Thyroid gland (tissue), 4 donors: Measurements from ENCODE around the gene TBC1D22A. TPM values are rescaled to one million over a fixed set of nuclear protein-coding genes. Genes with fewer than 3 reads are reported as not detected.
"Not testable (repeated sequence)": the region's sequence is repeated elsewhere in the genome, so short reads cannot be mapped to it uniquely, and the experiment has no call there.

Experiments
- DNase-seq, 2 donors: peaks; one replicate each; pipeline ENCODE4 v3.0.0-alpha.2; 2019
- H3K27ac ChIP-seq, 3 donors: fragments of 200-600 bp; sonication (generic); 1 replicate in 2 of 3; 2 replicates in 1 of 3; pipeline ENCODE4 v1.5.1; 2016 to 2019; ENCODE audit warnings: mild to moderate bottlenecking in 1 of 3, moderate library complexity in 1 of 3
- H3K27me3 ChIP-seq: fragments of 200-600 bp; sonication (generic); one replicate; pipeline ENCODE4 v1.5.1; 2019
- H3K36me3 ChIP-seq, 2 donors: fragments of 200-600 bp; sonication (generic); one replicate each; pipeline ENCODE4 v1.5.1; 2016 to 2019
- H3K4me1 ChIP-seq, 2 donors: fragments of 200-600 bp; sonication (generic); one replicate each; pipeline ENCODE4 v1.5.1; 2017 to 2019
- H3K4me3 ChIP-seq, 3 donors: fragments of 200-600 bp; sonication (generic); replicated peaks in 1 of 3; 1 replicate in 2 of 3; 2 replicates in 1 of 3; pipeline ENCODE4 v1.5.1; 2016; ENCODE audit warnings: mild to moderate bottlenecking in 1 of 3
- H3K9me3 ChIP-seq: fragments of 200-600 bp; sonication (generic); one replicate; pipeline ENCODE4 v1.5.1; 2017
- POLR2A ChIP-seq, 2 donors: fragments of 450-650 bp; IDR thresholded peaks; one replicate each; pipeline ENCODE4 v1.6.1; 2017; ENCODE audit warnings: antibody characterized with exemption in 2 of 2, mild to moderate bottlenecking in 2 of 2, moderate library complexity in 1 of 2
- WGBS, 2 donors: methylation state at CpG; one replicate each; pipeline ENCODE4 v1.1.5; 2017; 5-methylcytosine and 5-hydroxymethylcytosine counted together
- intact Hi-C: fragments of 100-400 bp; cut with DNase I; formaldehyde crosslinking; loops from one replicate; pipeline ENCODE4 v1.15.1; 2023
- total RNA-seq, 4 donors: library from RNA; depleted of rRNA; stranded (reverse); fragments of >200 nt; gene quantifications; one replicate each; pipeline ENCODE4 v1.2.3, GENCODE V29; 2016
- TF ChIP-seq, protein P1 (sequence below), 6 experiments: fragments of 200-600 bp in 3 of 6; fragments of 450-650 bp in 3 of 6; sonication (generic) in 3 of 6; IDR thresholded peaks; one replicate each; pipeline ENCODE4 v1.5.1; 2016 to 2019; ENCODE audit warnings: antibody characterized with exemption in 6 of 6, mild to moderate bottlenecking in 2 of 6, inconsistent platforms in 1 of 6, moderate library complexity in 1 of 6

Gene TBC1D22A
- total RNA-seq, 4 donors from 2014 or later = 26.7 to 34.6 (median 33.2) TPM

DNA sequence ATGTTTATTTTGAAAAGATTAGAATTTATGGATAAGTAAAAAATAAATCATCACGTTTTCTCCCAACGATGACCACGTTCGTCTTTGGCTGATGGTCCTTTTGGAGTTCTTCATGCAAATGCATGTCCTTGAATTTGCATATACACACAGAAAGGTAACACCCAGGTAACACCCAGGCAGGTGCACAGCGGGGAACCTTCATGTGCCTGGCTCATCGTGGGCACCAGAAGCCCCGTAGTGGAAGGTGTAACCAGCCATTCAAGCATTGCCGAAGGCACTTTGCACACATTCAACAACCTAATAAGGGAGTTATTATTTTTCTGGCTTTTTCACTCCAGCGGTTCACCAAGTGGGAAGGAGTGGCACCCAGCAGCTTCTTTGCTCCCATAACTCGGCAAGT is 404.6 kb downstream of the TBC1D22A start:
- peaks cover 0 to 3% of the 10 kb centered on the region in 2 donors for H3K4me1 ChIP-seq
- WGBS, 2 donors = 69 to 73% methylated on average over 10 of the region's 10 CpGs
- H3K36me3 ChIP-seq = no peaks in the 10 kb centered on the region
- intact Hi-C loops = no loop called here
- no peak overlapping the region for H3K27ac ChIP-seq
- H3K4me3 ChIP-seq = no peak overlapping the region
- no peaks in the 10 kb centered on the region for H3K9me3 ChIP-seq
- DNase-seq = no peak
- no peaks in the 10 kb centered on the region for H3K27me3 ChIP-seq
- TF ChIP-seq POLR2A (IDR thresholded peaks at IDR 0.05) = no peak
- TF ChIP-seq, protein P1, sequence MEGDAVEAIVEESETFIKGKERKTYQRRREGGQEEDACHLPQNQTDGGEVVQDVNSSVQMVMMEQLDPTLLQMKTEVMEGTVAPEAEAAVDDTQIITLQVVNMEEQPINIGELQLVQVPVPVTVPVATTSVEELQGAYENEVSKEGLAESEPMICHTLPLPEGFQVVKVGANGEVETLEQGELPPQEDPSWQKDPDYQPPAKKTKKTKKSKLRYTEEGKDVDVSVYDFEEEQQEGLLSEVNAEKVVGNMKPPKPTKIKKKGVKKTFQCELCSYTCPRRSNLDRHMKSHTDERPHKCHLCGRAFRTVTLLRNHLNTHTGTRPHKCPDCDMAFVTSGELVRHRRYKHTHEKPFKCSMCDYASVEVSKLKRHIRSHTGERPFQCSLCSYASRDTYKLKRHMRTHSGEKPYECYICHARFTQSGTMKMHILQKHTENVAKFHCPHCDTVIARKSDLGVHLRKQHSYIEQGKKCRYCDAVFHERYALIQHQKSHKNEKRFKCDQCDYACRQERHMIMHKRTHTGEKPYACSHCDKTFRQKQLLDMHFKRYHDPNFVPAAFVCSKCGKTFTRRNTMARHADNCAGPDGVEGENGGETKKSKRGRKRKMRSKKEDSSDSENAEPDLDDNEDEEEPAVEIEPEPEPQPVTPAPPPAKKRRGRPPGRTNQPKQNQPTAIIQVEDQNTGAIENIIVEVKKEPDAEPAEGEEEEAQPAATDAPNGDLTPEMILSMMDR (IDR thresholded peaks at IDR 0.05) = no peak

DNA sequence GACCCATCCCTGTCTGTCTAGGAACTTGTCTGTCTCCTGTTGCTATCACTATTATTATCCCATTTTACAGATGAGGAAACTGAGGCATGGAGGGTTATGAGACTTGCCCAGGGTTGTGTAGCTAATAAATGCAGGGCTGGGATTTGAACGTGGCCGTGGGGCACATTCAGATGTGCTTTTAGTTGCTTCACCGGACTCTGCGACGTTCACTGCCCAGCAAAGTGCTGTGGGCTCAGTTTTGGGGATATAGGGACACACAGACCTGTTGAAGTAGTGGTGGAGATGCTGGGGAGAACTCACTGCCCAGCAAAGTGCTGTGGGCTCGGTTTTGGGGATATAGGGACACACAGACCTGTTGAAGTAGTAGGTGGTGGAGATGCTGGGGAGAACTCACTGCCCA is 405.5 kb downstream of the TBC1D22A start:
- DNase-seq, intact Hi-C loops, H3K4me1 ChIP-seq, H3K9me3 ChIP-seq, H3K36me3 ChIP-seq, H3K27me3 ChIP-seq, H3K4me3 ChIP-seq, H3K27ac ChIP-seq: not testable (repeated sequence)
- 96 to 99% methylated on average over 6 of the region's 6 CpGs for WGBS, 2 donors

DNA sequence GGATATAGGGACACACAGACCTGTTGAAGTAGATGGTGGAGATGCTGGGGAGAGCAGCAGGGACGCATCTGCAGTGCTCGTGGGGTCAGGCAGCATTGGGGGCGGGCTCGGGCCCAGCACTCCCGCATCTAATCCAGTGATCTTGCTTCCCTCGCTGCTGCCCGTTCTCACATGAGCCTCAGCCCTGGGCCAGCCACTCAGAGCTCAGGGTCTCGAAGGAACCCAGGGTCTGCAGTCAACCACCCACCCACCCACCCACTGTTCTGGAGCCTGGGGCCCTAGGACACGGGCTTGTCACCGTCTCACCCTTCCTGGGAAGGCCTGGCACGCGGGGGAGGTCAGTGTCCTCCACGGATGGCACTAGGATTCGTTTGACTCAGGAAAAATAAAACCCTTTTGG is 406.0 kb downstream of the TBC1D22A start:
- H3K4me3 ChIP-seq = no peak overlapping the region
- intact Hi-C loops = no loop called here
- H3K9me3 ChIP-seq = no peaks in the 10 kb centered on the region
- no peak overlapping the region for H3K27ac ChIP-seq
- WGBS, 2 donors = 93 to 94% methylated on average over 14 of the region's 14 CpGs
- H3K4me1 ChIP-seq = peaks cover 0 to 3% of the 10 kb centered on the region in 2 donors
- no peaks in the 10 kb centered on the region for H3K36me3 ChIP-seq
- no peak for DNase-seq
- no peaks in the 10 kb centered on the region for H3K27me3 ChIP-seq
- TF ChIP-seq POLR2A (IDR thresholded peaks at IDR 0.05) = no peak
- TF ChIP-seq, protein P1 (IDR thresholded peaks at IDR 0.05) = no peak

DNA sequence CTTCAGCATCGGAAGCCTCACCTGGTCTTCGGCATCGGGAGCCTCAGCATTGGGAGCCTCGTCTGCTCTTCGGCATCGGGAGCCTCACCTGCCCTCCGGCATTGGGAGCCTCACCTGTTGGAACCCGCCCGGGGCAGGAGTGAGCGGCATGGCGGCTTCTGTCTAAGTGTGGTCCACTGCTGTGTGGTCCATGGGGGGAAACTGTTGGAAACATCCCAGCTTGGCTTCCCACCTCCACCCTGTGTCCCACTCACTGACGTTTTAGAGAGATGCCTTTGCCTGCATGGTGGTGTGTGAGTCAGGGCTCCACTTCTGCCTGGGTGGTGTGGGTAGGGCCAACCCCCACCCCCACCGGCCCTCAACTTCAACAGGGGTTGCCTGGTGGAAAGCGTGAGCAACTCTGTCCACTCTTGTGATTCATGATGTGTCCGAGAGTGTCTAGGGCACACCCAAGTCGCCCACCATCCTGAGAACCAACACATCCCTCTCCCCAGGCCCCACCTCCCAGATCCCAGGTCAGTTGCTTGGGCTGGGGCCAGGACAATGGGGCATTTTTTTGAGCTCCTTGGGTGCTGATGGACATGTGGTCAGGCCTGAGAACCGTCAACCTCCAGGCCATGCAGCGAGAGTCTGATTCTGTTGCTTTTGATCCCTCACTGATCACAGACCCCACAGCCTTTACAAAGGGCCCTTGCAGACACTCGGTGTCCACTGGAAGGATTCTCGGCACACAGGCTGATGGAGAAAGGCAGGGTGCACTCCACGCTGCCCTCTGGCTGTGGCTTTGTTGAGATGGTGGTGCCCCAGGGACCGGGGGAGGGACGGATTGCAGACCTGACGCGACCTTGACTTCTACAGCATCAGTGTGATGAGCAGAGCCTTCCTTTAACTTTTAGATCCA is 406.7 kb downstream of the TBC1D22A start:
- Histone ChIP-seq H3K27ac (no peak overlapping the region), H3K27me3 (no peaks in the 10 kb centered on the region), H3K4me3 (no peak overlapping the region), H3K36me3 (no peaks in the 10 kb centered on the region), H3K9me3 (no peaks in the 10 kb centered on the region), H3K4me1 (peaks cover 0 to 3% of the 10 kb centered on the region in 2 donors)
- 92 to 94% methylated on average over 21 to 25 of the region's 25 CpGs for WGBS, 2 donors
- peak in 1 of 2 donors; percentile 6 for DNase-seq
- TF ChIP-seq, protein P1 (IDR thresholded peaks at IDR 0.05) = no peak
- no peak for TF ChIP-seq POLR2A (IDR thresholded peaks at IDR 0.05)
- intact Hi-C loops = no loop called here

DNA sequence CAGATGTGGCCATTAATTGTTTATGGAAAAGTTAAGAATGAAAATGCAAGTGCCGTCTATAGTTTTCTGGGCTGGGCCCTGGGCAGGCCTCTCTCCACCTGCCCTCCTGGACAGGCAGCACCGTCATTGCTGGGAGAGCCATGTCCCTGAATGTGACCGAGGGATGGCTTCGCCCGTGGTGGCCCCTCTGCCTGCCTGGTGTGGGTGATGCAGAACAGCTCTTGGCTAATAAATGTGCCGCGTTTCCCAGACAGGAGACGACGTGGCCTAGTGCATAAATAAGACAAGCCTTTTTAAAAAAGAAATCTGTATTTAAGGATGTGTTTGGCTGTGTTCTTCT is 407.3 kb downstream of the TBC1D22A start:
- DNase-seq = peak in 1 of 2 donors; percentile 1
- intact Hi-C loops = no loop called here
- no peaks in the 10 kb centered on the region for H3K4me1 ChIP-seq

DNA sequence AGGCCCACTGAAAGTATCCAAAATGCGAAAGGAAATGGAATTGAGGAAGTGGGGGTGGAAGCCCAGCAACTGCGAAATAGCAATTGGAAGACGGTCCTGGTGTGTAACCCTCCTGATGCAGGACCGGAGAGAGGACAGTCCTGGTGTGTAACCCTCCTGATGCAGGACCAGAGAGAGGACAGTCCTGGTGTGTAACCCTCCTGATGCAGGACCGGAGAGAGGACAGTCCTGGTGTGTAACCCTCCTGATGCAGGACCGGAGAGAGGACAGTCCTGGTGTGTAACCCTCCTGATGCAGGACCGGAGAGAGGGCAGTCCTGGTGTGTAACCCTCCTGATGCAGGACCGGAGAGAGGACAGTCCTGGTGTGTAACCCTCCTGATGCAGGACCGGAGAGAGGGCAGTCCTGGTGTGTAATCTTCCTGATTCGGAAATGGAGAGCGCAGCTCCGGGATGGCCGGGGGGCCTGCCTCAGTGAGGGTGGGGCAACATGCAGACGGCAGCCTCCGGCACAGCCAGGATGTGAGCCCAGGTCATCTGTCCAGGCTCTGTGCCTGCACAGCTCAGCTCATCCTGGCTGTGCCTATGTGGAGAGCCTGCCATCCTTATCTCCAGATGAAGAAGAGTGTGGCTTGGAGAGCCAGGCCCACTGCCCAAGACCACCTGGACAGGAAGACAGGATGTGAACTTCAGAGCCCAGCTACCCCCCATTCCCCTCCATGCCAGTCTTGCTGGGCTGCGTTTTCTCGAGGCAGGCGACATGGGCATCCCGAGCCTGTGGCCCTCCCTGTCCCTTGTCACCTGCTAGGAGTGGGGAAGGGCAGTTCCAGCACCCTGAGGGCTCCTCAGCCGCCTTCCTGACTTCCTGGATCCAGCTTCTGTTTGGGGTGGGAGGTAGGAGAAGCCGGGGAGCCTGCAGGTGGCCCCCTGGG is 408.3 kb downstream of the TBC1D22A start:
- H3K4me3 ChIP-seq, intact Hi-C loops, H3K27ac ChIP-seq, H3K36me3 ChIP-seq, H3K9me3 ChIP-seq, H3K4me1 ChIP-seq, H3K27me3 ChIP-seq: not testable (repeated sequence)
- peak in 1 of 2 donors; percentile 2 for DNase-seq
- 90 to 91% methylated on average over 17 to 18 of the region's 21 CpGs for WGBS, 2 donors

More for the DNA sequence above, 407.3 kb downstream of the TBC1D22A start:
- Histone ChIP-seq H3K9me3 (no peaks in the 10 kb centered on the region), H3K27ac (no peak overlapping the region), H3K4me3 (no peak overlapping the region), H3K36me3 (no peaks in the 10 kb centered on the region), H3K27me3 (no peaks in the 10 kb centered on the region)
- 95 to 98% methylated on average over 9 of the region's 9 CpGs for WGBS, 2 donors
- no peak for TF ChIP-seq POLR2A (IDR thresholded peaks at IDR 0.05)
- TF ChIP-seq, protein P1 (IDR thresholded peaks at IDR 0.05) = no peak
